Esophagus muscularis mucosa (tissue), 4 donors: Measurements from ENCODE around the gene USP12. TPM values are rescaled to one million over a fixed set of nuclear protein-coding genes. Genes with fewer than 3 reads are reported as not detected.

Source experiments
- DNase-seq: peaks from one replicate; pipeline ENCODE4 v3.0.0-alpha.2; 2017; ENCODE audit errors: extremely low spot score
- H3K27ac ChIP-seq, 4 donors: fragments of 200-600 bp; sonication (generic); replicated peaks in 1 of 4; 1 replicate in 3 of 4; 2 replicates in 1 of 4; pipeline ENCODE4 v1.5.1; 2016 to 2019; ENCODE audit warnings: mild to moderate bottlenecking in 1 of 4
- H3K27me3 ChIP-seq, 4 donors: fragments of 200-600 bp; sonication (generic); one replicate each; pipeline versions ENCODE4 v1.5.1 to v1.6.0; 2016 to 2019
- H3K36me3 ChIP-seq, 4 donors: fragments of 200-600 bp; sonication (generic); one replicate each; pipeline ENCODE4 v1.5.1; 2016 to 2019
- H3K4me1 ChIP-seq, 4 donors: fragments of 200-600 bp; sonication (generic); one replicate each; pipeline ENCODE4 v1.5.1; 2016 to 2019
- H3K4me3 ChIP-seq, 4 donors: fragments of 200-600 bp; sonication (generic); 1 replicate in 2 of 4; 2 replicates in 2 of 4; pipeline ENCODE4 v1.5.1; 2016 to 2019; ENCODE audit warnings: mild to moderate bottlenecking in 4 of 4, moderate library complexity in 1 of 4
- H3K9me3 ChIP-seq, 4 donors: fragments of 200-600 bp; sonication (generic); 1 replicate in 3 of 4; 2 replicates in 1 of 4; pipeline ENCODE4 v1.5.1; 2016 to 2019
- EP300 ChIP-seq: sonication (generic); formaldehyde crosslinking; IDR thresholded peaks from one replicate; pipeline ENCODE4 v1.6.1; 2017; ENCODE audit warnings: antibody characterized with exemption
- POLR2A ChIP-seq: fragments of 450-650 bp; IDR thresholded peaks from one replicate; pipeline ENCODE4 v1.6.1; 2017; ENCODE audit warnings: antibody characterized with exemption, moderate library complexity, mild to moderate bottlenecking, low read depth
- POLR2AphosphoS5 ChIP-seq, 2 donors: sonication (generic); formaldehyde crosslinking; IDR thresholded peaks; one replicate each; pipeline ENCODE4 v1.6.1; 2017; ENCODE audit warnings: antibody characterized with exemption in 2 of 2
- WGBS: methylation state at CpG from one replicate; pipeline ENCODE4 v1.1.5; 2018; 5-methylcytosine and 5-hydroxymethylcytosine counted together
- intact Hi-C: fragments of 100-400 bp; cut with DNase I; formaldehyde crosslinking; loops from one replicate; pipeline ENCODE4 v1.15.1; 2023
- total RNA-seq, 4 donors: library from RNA; depleted of rRNA; stranded (reverse); fragments of >200 nt; gene quantifications; one replicate each; pipeline versions ENCODE4 v1.1.0 to v1.2.1, GENCODE V29; 2016
- TF ChIP-seq, protein P1 (sequence below), 3 experiments: fragments of 200-600 bp in 2 of 3; fragments of 450-650 bp in 1 of 3; sonication (generic) in 2 of 3; IDR thresholded peaks; one replicate each; pipeline ENCODE4 v1.5.1; 2017 to 2019; ENCODE audit warnings: antibody characterized with exemption in 3 of 3, mild to moderate bottlenecking in 2 of 3, moderate library complexity in 1 of 3

Gene USP12
- total RNA-seq, 4 donors from 2014 or later: 55.6 to 107 (median 87.3) TPM

- Histone ChIP-seq H3K4me1 (peaks cover 16 to 80% (median 65%) of the 10 kb centered on the region in 4 donors), H3K27ac (peak overlapping the region; percentile 78 to 98 (median 95)), H3K36me3 (no peaks in the 10 kb centered on the region), H3K27me3 (no peaks in the 10 kb centered on the region), H3K4me3 (no peak overlapping the region), H3K9me3 (peaks cover 0 to 5% (median 0%) of the 10 kb centered on the region in 4 donors)
- intact Hi-C loops: no loop called here
- DNase-seq: no peak
- WGBS: 82% methylated on average over 9 of the region's 9 CpGs
- TF ChIP-seq POLR2A (no peak), EP300 (no peak), POLR2AphosphoS5 (IDR thresholded peaks at IDR 0.05) (no peak)
- TF ChIP-seq, protein P1, sequence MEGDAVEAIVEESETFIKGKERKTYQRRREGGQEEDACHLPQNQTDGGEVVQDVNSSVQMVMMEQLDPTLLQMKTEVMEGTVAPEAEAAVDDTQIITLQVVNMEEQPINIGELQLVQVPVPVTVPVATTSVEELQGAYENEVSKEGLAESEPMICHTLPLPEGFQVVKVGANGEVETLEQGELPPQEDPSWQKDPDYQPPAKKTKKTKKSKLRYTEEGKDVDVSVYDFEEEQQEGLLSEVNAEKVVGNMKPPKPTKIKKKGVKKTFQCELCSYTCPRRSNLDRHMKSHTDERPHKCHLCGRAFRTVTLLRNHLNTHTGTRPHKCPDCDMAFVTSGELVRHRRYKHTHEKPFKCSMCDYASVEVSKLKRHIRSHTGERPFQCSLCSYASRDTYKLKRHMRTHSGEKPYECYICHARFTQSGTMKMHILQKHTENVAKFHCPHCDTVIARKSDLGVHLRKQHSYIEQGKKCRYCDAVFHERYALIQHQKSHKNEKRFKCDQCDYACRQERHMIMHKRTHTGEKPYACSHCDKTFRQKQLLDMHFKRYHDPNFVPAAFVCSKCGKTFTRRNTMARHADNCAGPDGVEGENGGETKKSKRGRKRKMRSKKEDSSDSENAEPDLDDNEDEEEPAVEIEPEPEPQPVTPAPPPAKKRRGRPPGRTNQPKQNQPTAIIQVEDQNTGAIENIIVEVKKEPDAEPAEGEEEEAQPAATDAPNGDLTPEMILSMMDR (IDR thresholded peaks at IDR 0.05): no peak
Observed at GRCh38 chr13:27160657-27161295, 10.8 kb downstream of the USP12 start.

GRCh38 chr13:27159806-27160563 is 11.6 kb downstream of the USP12 start:
- Histone ChIP-seq H3K4me3 (no peak overlapping the region), H3K36me3 (no peaks in the 10 kb centered on the region), H3K9me3 (peaks cover 0 to 5% (median 0%) of the 10 kb centered on the region in 4 donors), H3K27me3 (no peaks in the 10 kb centered on the region), H3K27ac (peak overlapping the region; percentile 78 to 98 (median 95)), H3K4me1 (peaks cover 16 to 73% (median 57%) of the 10 kb centered on the region in 4 donors)
- no peak for DNase-seq
- no peak for TF ChIP-seq EP300
- TF ChIP-seq, protein P1 (IDR thresholded peaks at IDR 0.05): no peak
- TF ChIP-seq POLR2A: no peak
- no peak for TF ChIP-seq POLR2AphosphoS5 (IDR thresholded peaks at IDR 0.05)
- WGBS: 75% methylated on average over 5 of the region's 5 CpGs
- intact Hi-C loops: no loop called here

DNA sequence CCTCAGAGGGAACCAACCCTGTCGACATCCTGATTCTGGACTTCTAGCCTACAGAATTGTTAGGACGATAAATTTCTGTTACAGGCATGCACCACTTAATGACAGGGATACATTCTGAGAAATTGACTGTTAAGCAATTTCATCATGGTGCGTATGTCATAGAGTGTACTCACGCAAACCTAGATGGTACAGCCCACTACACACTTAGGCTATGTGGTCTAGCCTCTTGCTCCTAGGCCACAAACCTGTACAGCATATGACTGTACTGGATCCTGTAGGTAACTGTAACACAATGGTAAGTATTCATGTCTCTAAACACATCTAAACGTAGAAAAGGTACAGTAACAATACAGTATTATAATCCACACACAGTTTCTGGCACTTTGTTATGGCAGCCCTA is 13.3 kb downstream of the USP12 start:
- intact Hi-C loops: no loop called here

GRCh38 chr13:27151798-27152599 is 19.6 kb downstream of the USP12 start:
- 63% methylated on average over 4 of the region's 4 CpGs for WGBS

More for the DNA sequence above, 13.3 kb downstream of the USP12 start:
- H3K4me3 ChIP-seq: no peak overlapping the region
- no peak for DNase-seq
- peaks cover 7 to 73% (median 56%) of the 10 kb centered on the region in 4 donors for H3K4me1 ChIP-seq
- no peaks in the 10 kb centered on the region for H3K27me3 ChIP-seq
- H3K27ac ChIP-seq: peak overlapping the region in 3 of 4 donors; percentile 2 to 92 (median 32)
- H3K9me3 ChIP-seq: peaks cover 0 to 5% (median 0%) of the 10 kb centered on the region in 4 donors
- H3K36me3 ChIP-seq: no peaks in the 10 kb centered on the region
- TF ChIP-seq, protein P1 (IDR thresholded peaks at IDR 0.05): no peak
- no peak for TF ChIP-seq POLR2A
- WGBS: 94% methylated on average over 5 of the region's 5 CpGs

More at GRCh38 chr13:27151798-27152599, 19.6 kb downstream of the USP12 start:
- Histone ChIP-seq H3K9me3 (peaks cover 0 to 5% (median 0%) of the 10 kb centered on the region in 4 donors), H3K36me3 (no peaks in the 10 kb centered on the region), H3K4me1 (peaks cover 3 to 73% (median 60%) of the 10 kb centered on the region in 4 donors), H3K4me3 (no peak overlapping the region), H3K27ac (no peak overlapping the region), H3K27me3 (no peaks in the 10 kb centered on the region)
- TF ChIP-seq, protein P1 (IDR thresholded peaks at IDR 0.05): no peak
- TF ChIP-seq EP300: no peak
- TF ChIP-seq POLR2A: no peak
- no peak for TF ChIP-seq POLR2AphosphoS5 (IDR thresholded peaks at IDR 0.05)
- DNase-seq: no peak
- intact Hi-C loops: no loop called here
